Caki2 (cell line): ENCODE measurements around the gene CFAP68. TPM values are rescaled to one million over a fixed set of nuclear protein-coding genes. Genes with fewer than 3 reads are reported as not detected.
A peak's percentile ranks its signal among the peaks of the same experiment; 100 is the strongest.
"Not testable (repeated sequence)": the region's sequence is repeated elsewhere in the genome, so short reads cannot be mapped to it uniquely, and the experiment has no call there.

Experiments used
- DNase-seq: peaks from one replicate; pipeline ENCODE4 v3.0.0-alpha.2; 2015; ENCODE audit warnings: low read depth
- in situ Hi-C: cut with HindIII; loops from 2 replicates; pipeline ENCODE4 v1.10.0; 2016; ENCODE audit warnings: low sequenced_read_pairs, low pct_unique_long_range_greater_than_20kb, mixed read lengths
- total RNA-seq: library from RNA; depleted of rRNA; stranded (reverse); fragments of >200 nt; shearing (Covaris generic); gene quantifications from 2 replicates; pipeline ENCODE4 v1.2.3, GENCODE V29; 2014; ENCODE audit warnings: low replicate concordance

CFAP68 gene
- total RNA-seq, 1 experiment from 2014 or later, result 39.5 TPM

- in situ Hi-C loops, result no loop called here
- DNase-seq, result no peak
These were observed 23.8 kb upstream of the CFAP68 start for GRCh38 chr11:111855506-111855905.

GRCh38 chr11:111860257-111860656 lies 19.1 kb upstream of the CFAP68 start:
- in situ Hi-C loops, result no loop called here
- no peak for DNase-seq

GRCh38 chr11:111870113-111870512 lies 9.2 kb upstream of the CFAP68 start:
- DNase-seq, result no peak
- in situ Hi-C loops, result no loop called here

DNA sequence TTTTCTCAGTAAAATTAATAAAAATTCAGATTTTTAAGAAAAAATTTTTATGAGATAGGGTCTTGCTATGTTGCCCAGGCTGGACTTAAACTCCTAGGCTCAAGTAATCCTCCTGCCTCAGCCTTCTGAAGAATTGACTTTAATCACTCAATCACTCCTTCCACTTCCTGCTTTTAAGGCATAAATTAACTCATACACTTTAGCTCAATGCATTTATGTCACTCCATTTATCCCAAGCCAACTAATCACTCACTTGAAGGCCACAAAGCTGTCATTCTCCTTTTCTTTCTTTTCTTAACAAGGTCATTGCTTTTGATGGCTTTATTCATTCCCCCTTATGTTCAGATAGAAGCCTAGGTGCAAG lies 8.8 kb upstream of the CFAP68 start:
- in situ Hi-C loops, result no loop called here
- DNase-seq, result no peak

DNA sequence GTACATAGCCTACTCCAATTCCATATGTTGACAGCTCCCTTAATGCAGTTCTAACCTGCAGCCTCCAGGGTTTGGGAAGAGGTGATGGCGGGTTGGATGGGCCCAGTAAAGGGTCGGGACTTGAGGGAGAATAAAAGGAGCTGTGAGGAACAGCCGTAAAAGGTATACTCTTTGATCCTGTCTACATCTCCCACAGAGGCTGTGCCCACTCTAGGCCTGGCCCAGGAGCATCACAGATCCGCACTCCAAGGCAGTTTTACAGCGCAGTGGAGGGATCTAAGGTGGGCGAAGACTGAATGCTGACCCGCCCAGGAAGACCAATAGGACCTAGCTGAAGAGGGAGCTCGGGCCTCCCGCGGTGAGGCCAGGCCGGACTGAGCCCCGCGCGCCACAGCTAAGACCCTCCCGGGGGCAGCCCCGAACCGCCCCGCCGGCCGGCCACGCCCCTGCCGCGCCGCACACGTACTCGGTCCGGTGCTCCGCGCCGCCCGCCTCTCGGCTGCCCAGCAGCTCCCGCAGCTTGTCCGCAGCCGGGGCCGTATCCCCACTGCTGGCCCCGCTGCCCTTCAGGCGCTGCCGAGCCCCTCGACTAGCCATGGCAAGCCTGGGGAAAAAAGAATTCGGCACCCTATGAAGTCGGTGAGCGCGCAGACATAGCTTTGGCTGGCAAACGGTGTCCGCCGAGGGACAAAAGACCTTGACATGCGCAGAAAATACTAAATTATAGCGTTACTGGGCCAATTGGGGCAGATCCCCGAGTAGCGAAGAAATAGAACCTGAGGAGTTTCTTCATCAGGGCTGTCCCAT lies 8.3 kb upstream of the CFAP68 start, which contains the start of gene ALG9:
Gene ALG9, minus strand, starts transcription at position 696 of the 807 bp plus-strand sequence. Its CDS starts 99 bp downstream, at position 597.
- in situ Hi-C loops, result no loop called here
- peak; percentile 73 for DNase-seq

GRCh38 chr11:111871693-111872161 lies 7.6 kb upstream of the CFAP68 start:
- DNase-seq, result no peak
- in situ Hi-C loops, result no loop called here

GRCh38 chr11:111878385-111878848 lies 924 bp upstream of the CFAP68 start:
- in situ Hi-C loops, result no loop called here

GRCh38 chr11:111879637-111879960 lies 258 bp downstream of the CFAP68 start:
- in situ Hi-C loops, result no loop called here
- DNase-seq, result no peak

More at GRCh38 chr11:111878385-111878848, 924 bp upstream of the CFAP68 start:
- no peak for DNase-seq

- no peak for DNase-seq
- in situ Hi-C loops, result no loop called here
These were observed 2.9 kb downstream of the CFAP68 start for GRCh38 chr11:111882202-111882601.

- in situ Hi-C loops, DNase-seq: not testable (repeated sequence)
These were observed 5.7 kb downstream of the CFAP68 start for GRCh38 chr11:111885053-111885452.

DNA sequence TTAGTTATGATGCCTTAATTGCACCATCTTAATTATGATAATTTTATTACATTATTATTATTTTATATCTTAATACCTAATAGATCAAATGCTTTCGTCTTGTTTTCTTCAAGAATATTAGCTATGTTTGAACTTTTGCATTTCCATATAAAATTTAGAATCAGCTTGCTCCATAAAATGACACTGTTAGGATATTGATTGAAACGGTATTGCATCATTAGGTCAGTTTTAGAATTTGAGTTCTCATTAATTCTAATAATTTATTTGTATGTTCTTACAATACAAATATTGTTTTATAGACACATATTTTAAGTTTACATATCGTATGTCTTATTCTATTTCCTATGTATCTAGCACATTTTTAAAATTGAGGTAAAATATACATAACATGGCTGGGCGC lies 6.7 kb downstream of the CFAP68 start:
- in situ Hi-C loops, result no loop called here
- DNase-seq, result no peak

DNA sequence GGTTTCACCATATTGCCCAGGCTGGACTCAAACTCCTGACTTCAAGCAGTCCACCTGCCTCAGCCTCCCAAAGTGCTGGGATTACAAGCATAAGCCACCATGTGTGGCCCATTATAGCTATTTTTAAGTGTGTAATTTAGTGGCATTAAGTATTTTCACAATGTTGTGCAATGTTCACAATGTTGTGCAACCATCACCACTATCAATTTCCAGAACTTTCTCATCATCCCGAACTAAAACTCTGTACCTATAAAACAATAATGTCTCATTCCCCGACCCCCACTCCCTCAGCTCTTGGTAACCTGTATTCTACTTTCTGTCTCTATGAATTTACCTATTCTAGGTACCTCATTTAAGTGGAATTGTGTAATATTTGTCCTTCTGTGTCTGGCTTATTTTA lies 7.5 kb downstream of the CFAP68 start:
- in situ Hi-C loops, result no loop called here
- no peak for DNase-seq

- in situ Hi-C loops, result no loop called here
- no peak for DNase-seq
These were observed 26.1 kb downstream of the CFAP68 start for GRCh38 chr11:111905411-111905810.

DNA sequence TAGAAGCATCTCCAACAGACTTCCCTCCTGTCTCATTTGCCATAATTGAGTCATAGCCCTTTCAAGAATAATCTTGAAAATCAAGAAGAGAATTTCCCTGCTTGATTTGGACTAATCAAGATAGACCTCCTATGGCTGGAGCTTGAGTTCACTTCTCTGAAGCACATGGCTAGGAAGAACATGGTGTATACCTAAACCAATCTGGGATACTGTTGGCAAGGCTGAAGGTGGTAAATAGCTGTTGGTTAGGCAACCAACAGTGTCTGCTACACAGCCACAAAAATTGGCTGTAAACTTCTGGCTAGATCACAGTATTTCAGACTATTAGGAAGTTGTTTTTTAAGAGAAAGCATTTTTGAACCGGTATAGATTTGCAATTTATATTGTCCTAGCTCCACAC lies 27.3 kb downstream of the CFAP68 start:
- in situ Hi-C loops, result no loop called here
- no peak for DNase-seq

- DNase-seq, result no peak
- in situ Hi-C loops, result no loop called here
These were observed 29.4 kb downstream of the CFAP68 start for GRCh38 chr11:111908639-111909305.

DNA sequence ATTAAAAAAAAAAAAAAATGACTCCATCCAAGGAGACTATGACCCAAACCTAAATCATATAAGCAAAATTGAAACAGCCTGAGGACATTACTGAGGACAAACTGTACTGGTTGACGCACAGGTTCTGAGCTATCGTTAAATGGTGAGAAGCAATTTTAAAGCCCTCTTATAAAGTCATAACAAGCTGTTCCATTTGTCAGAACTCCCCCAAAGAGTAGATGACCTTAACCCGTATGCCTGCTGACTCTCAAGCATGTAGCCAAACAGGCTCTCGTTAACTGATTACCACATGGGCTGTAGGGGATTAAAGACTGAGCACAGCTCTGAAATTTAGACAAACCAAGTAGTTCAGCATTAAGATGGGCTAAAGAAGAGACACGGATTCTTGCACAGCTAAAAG lies 30.0 kb downstream of the CFAP68 start:
- DNase-seq, result no peak

DNA sequence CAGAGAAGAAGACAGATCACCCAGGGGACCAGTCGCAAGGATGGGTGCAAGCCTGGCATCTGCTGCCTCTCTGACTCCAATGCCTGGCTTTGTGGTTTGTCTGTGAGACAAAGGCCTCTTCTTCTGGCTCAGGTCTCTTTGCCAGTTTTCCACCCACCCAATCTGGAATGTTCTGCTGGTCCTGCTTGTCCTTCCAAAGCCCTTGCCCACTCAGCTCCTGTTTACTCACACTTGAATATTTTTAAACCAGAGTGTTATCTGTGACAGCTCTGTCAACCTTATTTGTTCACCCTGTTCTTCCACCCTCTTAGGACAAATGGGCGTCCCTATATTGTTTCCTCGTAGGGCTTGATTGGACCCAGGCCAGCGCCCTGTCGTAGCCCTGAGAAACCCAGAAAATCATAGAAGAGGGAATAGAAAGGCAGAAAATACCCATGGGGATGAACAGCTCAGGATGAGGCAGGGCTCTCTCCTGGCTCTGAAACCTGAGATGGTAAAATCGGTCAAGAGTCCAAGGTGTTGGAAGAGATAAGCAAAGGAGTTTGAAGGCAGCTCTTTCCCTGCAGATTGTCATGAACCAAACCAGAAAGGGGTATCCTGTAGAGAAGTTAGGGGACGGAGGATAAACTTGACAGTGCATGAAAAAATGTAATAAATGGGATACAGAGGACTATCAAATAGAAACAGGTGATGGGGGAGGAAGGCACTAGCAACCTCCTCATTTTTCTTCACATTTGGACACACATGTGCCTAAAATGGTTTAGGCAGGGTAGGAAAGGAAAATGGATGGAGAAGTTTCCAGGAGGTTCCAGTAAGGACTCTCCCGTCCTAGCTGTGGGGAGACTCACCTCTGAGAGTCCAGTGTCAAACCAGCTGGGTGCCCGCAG lies 31.6 kb downstream of the CFAP68 start:
- in situ Hi-C loops, result no loop called here

More for the DNA sequence above, 30.0 kb downstream of the CFAP68 start:
- in situ Hi-C loops, result no loop called here

DNA sequence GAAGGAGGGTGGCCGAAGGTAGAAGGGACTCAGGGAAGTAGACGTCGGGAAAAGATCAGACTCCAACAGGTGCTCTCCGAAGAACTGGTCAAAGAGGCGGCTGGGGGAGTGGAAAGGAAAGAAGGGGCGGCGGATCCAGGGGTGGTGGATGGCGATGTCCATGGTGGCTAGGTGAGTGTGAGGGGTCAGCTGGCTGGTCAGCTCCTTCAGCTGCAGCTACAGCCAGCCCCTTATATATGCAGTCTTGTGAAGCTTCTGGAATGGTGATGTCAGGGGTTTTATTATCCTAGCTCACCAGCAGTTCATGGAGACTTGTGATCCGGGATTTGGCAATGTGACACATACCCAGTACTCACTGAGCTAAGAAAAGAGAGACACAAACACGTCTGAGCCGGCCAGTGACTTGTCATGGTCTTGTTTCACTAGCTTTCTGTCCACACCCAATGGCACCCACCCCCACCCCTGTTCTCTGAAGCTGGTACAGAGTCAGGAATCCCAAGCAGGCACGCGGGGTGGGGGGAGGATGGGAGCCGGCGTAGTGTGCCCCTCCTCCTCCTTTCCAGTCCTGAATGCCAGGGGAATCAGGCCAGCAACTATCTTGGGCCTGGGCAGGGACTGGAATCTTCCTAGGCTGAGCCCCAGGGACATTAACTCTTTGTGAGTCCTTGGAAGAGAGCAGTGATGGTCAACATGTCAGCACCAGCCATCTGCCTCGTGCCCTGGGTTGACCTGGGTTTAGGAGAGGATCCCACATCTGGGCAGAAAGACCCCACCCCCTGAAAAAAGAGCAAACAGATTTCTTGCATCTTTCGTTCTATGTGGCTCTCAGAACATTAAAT lies 32.4 kb downstream of the CFAP68 start, which contains the start of gene CRYAB:
Gene CRYAB, minus strand, starts transcription at position 208 of the 839 bp plus-strand sequence. Its CDS starts 46 bp downstream, at position 162.
- in situ Hi-C loops, result no loop called here
- peak; percentile 91 for DNase-seq

More for the DNA sequence above, 31.6 kb downstream of the CFAP68 start:
- no peak for DNase-seq
